Left forelimb (tissue), 1 donor: ENCODE data around the gene EHD1.

Experiments
- DNase-seq: peaks from one replicate; pipeline ENCODE4 v3.0.0-alpha.2; 2018; ENCODE audit warnings: low spot score

Gene EHD1

GRCh38 chr11:64872790-64873488, 5.5 kb downstream of the EHD1 start:
- DNase-seq = no peak

DNA sequence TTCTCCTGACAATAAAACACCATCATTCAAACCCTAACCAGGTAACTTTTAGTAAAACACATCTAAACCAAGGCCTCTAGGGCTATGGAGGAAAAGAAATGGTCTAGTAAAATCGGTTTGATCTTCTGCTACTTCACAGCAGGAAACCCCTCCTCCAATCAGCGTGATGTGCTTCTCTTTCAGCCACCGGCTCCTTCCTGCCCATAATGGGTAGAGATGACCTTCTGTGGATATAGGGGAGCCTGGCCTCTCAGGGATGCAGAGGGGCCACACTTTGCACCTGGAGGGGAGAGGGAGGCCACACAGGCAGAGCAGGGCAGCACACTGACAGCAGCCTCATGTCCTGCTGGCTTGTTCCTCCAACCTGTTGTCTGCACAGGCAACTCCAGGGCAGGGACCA, 6.9 kb downstream of the EHD1 start:
- no peak for DNase-seq

DNA sequence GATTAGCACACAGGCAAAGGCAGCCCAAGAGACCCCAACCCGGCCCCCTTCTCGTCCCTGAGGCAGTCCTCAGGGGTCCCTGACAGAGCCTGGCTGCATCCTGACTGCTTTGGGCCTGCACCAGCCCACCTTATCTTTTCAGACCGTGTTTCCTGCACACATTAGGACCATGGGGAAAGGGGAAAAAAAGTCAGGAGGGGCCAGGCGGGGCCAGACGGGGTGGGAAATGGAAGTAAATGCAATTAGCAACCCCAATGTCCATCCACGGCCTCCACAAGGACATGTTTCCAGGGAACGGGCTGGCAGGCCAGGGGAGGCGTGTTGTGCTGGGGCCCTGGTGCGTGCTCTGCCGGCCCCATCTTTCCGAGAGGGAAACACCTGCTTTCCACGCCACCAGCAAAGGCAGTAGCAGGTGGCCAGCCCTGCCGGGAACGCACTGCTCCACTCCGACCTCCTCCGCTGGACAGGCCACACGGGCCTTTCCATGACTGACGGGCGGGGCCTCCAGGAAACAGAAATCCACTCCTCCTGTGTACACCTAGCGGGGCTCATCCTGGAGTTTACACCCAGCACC, 7.4 kb downstream of the EHD1 start:
- no peak for DNase-seq

DNA sequence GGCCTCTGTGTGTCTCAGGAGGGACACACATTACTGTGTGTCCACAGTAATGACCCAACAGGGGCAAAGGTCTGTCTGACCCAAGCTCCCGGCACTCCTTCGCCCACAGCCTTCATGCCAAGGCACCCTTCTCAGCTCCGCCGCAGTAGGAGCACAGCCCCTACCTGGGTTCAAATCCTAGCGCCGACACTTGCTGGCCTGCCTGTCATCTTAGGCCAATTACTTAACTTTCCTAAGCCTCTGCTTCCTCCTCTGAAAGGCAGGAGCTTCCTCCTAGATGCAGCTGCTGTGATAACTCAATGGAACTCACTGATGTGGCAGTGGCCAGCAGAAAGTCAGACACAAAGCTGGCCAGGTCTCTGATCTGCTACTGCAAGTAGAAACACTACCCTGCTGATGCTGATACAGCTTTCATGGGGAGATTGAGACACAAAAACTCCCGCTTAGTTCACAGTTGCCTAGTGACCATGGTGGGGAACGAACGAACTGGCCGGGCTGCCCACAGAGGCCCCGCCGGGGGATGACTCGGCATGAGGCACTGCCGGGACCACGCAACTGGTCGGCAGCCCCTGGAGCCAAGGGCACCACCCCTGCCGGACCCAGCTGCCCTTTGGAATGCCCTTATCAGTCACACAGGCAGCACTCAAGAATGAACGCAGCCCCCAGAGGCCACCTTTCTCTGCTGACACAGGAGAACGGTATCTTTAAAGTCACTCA, 8.1 kb downstream of the EHD1 start:
- no peak for DNase-seq

- DNase-seq = no peak
Measured at GRCh38 chr11:64869571-64870175, 8.7 kb downstream of the EHD1 start.

- DNase-seq = no peak
Measured at GRCh38 chr11:64868904-64869570, 9.4 kb downstream of the EHD1 start.

- DNase-seq = no peak
Measured at GRCh38 chr11:64867748-64868462, 10.5 kb downstream of the EHD1 start.

GRCh38 chr11:64866173-64866491, 12.3 kb downstream of the EHD1 start:
- no peak for DNase-seq

GRCh38 chr11:64865286-64866172, 12.9 kb downstream of the EHD1 start:
- no peak for DNase-seq

- DNase-seq = no peak
Measured at GRCh38 chr11:64864473-64865285, 13.7 kb downstream of the EHD1 start.

GRCh38 chr11:64864135-64864472, 14.3 kb downstream of the EHD1 start:
- no peak for DNase-seq

GRCh38 chr11:64863391-64864060, 14.9 kb downstream of the EHD1 start:
- no peak for DNase-seq

- no peak for DNase-seq
Measured at GRCh38 chr11:64862987-64863390, 15.4 kb downstream of the EHD1 start.

GRCh38 chr11:64861227-64861975, 17.0 kb downstream of the EHD1 start:
- DNase-seq = no peak

- DNase-seq = no peak
Measured at GRCh38 chr11:64859542-64860414, 18.6 kb downstream of the EHD1 start.

- DNase-seq = no peak
Measured at GRCh38 chr11:64858467-64859263, 19.8 kb downstream of the EHD1 start.

- no peak for DNase-seq
Measured at GRCh38 chr11:64857485-64857884, 20.9 kb downstream of the EHD1 start.
